IPS DF 19.7 (cell line): ENCODE data around the gene MAN2B2.

Experiments used
- DNase-seq: peaks from one replicate; pipeline ENCODE4 v3.0.0-alpha.2; 2013; ENCODE audit warnings: low read depth, low spot score

Gene MAN2B2

DNA sequence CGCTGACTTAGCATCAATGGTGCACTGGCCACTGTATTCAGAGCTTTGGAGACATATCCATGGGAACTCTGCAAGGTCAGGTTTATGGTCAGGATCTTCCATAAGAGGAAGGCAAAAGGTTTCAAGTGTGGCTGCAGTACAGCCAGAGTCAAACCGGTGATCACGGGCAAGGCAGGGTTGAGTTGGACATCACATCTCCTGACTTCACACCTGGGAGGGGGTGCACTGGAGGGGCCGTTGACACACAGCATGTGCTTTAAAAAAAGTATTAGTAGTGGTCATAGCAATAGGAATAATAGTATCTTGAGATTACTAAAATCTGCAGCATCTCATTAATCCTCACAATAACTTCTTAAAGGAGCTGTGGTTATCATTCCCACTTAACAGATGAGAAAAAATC lies 28.9 kb upstream of the MAN2B2 start:
- no peak for DNase-seq

DNA sequence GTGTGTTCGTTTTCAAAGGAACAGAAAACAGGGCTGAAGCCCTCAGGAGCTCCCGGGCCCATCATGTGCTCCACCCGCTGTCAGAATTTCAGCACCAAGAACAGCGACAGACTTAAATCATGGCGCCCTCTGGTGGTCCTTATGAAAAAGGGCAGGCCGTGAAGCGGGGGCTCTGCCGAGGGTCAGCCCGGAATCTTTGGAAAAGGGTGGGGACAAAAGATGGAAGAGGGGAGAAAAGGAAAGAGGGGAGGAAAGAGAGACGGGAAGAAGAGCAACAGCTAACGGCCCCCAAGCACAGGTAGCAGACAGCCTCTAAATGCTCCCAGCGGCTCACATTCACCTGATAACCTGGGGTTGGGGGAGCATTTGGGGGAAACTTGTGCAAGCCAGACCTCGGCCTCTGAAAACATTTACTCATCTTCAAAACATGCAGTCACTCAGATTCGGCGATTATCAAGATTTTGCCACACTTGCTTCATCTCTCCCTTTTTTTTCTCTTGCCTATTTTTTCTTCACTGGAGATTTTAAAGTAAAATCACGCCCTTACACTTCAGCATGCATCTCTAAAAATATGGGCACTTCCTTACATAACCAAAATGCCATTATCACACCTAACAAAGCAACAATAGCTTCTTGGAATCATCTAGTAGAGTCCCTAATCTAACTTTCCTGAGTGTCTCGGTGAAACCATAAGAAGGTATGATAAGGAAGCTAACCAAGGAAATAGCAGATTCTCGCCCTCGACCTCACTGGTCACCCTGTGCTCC lies 28.1 kb upstream of the MAN2B2 start:
- DNase-seq: no peak

DNA sequence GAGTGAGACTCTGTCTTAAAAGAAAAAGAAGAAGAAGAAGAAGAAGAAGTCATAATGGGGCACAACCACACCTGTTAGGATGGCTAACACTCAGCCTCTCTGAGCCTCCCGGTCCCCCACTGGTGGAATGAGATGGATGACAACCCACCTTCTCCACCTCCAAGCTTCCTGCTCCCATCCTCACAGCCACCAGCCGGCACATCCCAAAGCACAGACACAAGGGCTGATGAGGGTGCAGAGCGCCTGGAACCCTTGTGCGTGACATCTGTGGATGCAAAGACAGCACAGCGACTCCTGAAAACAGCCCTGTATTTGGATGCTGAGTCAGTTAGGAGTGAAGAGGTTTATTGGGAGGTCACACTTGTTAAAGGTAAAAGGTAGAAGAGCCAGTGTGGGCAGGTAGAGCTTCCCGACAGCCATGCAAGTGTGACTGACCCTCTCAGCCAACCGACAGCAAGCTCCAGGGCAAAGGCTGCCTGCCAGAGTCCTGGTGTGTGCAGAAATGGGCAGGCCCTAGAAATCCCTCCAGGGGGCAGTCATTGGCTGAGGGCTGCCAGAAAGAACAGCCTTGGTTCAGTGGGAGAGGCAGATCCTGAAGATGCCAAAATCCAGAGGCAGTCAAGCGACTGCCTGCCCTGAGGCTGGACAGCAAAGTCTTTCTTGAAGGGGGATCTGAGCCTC lies 26.6 kb upstream of the MAN2B2 start:
- DNase-seq: no peak

DNA sequence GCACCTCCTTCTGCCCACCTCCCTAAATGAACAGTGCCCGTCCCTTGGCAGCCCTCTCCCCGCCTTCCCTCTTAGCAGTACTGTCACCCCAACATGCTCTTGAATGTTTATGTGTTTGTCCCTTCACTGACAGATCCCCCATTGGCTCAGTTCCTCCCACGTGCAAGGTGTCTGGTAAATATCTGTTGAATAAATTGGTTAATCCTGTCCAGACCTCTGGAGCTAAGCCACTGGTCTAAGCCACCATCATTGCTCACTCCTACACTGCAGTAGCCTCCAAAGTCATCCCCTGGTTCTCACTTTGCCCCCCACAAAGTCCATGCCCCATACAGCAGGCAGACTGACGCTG lies 26.1 kb upstream of the MAN2B2 start:
- no peak for DNase-seq

DNA sequence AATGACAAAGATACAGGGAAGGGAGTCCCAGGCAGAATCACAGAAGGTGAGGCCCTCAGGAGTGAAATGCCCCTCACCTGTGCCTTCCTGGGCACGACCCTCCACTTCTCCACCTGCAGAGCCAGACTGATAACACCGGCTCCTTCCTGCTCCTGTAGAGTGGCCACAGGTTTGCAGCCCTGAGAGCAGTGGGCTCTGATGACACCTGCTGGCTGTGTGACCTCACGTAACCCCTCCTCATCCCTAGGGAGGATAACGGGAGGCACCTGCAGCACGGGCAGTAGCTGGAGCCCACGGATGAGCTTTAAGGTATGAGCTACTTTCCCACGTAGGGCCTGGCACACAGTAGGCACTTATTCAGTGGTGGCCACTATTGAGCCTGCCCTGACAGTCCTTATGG lies 25.5 kb upstream of the MAN2B2 start:
- DNase-seq: no peak

DNA sequence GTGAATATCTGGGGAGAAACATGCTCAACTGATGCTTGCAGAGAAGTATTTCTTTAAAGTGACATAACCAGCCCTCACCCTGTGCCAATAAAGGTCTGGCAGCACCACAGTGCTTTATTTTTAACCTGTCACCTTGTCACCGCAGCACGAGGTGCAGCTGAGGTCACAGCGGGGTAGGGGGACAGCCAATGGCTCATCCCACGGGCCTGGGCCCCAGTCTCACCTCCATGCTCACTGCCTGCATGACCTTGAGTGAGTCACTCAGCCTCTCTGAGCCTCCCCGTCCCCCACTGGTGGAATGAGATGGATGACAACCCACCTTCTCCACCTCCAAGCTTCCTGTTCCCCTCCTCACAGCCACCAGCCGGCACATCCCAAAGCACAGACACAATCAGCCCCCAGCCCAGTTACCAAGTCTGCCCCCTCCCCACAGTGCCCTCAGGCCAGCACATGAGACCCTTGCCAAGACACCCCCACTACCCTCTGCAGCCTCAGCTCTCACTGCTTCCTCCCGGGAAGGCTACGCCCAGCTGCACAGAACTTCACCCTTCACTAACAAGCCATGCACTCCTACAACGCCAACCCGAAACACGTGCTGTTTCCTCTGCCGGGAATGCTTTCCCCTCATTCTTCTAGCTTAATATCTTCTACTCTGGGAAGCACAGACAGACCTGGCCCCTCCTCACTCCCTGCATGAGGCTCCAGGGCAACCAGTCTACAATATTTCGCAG lies 24.9 kb upstream of the MAN2B2 start:
- no peak for DNase-seq

DNA sequence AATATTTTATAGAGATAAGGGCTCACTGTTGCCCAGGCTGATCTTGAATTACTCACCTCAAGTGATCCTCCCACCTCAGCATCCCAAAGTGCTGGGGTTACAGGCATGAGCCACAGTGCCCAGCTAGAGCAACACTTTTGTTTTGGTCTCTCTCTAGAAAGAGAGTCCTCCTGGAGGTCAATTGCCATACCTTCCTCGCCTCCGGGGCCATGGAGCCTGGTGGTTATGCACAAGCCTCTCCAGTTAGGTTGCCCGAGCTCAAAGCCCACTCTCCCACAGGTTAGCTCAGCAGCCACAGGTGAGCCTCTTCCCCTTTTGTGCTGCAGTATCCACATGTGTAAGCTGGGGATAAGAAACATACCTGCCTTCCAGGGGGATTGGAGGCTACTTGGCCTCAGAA lies 24.2 kb upstream of the MAN2B2 start:
- DNase-seq: no peak

DNA sequence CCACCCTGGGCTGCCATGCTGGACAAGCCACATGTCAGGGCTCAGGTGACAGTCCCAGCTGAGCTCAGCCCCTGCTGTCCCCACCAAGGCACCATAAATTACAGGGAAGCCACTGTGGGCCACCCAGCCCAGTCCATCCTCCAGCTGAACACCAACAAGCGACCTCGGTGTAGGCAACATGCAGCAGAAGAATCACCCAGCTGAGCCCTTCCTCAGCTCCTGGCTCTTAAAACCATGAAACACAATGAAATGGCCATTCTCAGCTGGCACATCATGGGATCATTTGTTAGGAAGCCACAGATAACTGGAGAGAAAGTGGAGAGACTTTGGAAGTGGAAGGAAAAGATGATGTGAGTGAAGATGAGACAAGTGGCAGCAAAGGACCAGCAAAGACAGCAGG lies 23.3 kb upstream of the MAN2B2 start:
- DNase-seq: no peak

DNA sequence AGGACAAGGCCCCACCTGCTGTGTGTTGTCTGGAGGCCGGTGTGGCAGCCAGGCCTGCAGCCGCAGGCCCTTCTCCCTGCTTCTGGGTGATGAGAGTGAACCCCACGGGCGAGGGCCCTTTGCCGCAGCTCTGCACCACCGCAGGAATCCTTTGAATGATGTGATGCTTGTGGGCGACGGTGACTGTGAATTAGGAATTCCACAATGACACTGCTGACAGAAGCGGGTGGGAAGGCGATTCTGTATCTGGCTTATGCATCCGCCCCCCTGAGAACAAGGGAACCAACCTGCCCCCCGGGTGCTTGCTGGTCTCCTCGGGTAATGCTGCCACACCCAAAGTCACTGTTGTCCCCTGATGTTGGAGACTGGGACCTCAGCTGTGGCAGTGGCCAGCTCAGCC lies 19.5 kb upstream of the MAN2B2 start:
- no peak for DNase-seq

DNA sequence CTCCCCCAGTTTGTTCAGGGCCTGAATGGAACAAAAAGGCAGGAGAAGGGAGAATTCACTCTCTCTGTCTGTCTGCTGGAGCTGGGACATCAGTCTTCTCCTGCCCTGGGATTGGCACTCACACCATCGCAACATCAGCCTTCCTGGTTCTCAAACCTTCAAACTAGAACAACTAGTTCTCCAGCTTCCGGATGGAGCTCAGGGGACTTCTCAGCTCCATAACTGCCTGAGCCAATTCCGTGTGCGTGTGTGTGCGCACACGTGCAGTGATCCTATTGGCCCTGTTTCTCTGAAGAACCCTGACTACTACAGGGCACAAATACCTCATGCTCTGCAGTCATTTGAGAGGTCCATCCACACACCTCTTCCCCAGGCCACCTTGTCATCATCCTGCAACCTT lies 18.7 kb upstream of the MAN2B2 start:
- DNase-seq: no peak

DNA sequence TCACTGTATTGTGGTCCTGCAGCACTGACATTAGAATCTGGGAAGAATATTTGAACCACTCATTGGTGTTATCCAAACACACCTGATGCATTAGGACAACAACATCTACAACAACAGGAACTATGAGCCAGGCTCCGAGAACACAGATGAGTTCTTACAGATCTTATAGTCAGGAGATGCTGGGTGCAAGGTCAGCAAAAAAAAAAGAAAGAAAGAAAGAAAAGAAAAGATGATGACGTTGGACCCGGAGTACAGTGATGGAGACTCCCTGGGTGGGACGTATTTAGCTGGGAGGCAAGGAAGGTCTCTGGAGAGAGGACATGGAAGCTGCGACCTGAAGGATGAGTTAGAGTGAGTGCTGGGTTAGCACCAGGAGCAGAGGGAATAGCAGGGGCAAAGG lies 17.8 kb upstream of the MAN2B2 start:
- no peak for DNase-seq

DNA sequence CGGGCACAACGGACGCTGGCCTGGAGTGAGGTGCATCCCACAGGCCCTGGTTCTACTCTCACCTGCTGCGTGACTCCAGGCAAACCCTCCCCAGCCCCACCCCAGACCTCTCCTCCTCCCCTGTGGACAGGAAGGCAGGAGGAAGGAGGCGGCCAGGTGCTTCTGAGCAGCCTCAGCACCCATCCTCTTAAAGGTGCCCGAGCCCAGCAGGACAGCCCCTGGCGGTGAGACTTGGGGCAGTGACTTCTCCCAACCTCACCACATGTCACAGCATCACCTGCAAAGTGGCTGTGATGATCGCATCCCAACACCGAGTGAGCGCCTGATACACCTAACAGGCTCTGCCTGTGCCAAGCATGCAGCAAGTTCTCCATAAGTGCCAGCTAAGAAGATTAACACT lies 17.1 kb upstream of the MAN2B2 start:
- no peak for DNase-seq

DNA sequence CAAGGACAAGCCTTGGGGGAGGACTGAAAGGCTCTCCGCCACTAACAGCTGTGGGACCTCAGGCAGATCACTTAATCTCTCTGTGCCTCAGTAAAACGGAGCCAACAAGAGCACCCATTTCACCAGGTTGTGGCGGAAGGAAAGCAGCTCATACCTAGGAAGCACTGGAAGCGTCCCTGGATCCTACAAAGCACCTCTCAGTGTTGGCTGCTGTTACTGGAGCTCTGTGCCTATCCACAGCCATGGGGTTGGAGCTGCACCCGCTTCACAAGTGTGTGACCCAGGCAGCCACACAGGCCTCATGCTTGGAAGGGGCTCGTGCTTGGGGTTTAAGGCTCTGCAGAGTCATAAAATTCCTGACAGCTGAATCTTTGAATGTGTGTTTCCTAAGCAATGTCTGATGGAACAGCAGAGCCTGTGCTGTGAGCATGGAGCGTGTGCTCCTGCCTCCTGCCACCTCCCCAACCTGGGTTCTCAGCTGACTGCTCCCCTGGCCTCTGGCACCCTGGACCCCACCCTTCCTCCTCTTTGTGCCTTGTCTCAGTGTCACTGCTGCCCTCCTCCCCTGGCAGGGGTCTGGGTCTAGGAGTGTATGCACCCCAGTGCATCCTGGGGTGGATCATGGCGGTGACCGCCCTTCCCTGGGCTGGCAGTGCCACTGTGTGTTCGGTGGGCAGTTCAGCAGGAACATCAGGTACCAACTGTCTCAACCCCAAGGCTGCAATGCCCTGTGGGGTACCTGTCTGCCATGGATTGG lies 14.4 kb upstream of the MAN2B2 start:
- DNase-seq: no peak

DNA sequence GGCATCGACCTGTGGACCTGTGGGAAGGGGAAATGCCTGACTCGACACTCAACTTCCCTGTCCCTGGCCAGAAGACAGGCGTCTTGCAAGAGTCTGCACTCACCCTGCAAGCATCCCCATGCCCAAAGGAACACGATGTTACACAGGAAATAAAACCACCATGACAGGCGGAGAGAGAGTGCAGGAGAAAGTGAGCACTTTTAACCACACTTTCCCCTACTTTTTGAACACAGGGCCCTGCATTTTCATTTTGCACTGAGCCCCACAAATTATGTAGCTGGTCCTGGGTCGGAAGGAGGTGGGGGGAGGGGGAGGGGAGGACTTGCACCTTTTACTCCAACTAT lies 13.8 kb upstream of the MAN2B2 start:
- no peak for DNase-seq

DNA sequence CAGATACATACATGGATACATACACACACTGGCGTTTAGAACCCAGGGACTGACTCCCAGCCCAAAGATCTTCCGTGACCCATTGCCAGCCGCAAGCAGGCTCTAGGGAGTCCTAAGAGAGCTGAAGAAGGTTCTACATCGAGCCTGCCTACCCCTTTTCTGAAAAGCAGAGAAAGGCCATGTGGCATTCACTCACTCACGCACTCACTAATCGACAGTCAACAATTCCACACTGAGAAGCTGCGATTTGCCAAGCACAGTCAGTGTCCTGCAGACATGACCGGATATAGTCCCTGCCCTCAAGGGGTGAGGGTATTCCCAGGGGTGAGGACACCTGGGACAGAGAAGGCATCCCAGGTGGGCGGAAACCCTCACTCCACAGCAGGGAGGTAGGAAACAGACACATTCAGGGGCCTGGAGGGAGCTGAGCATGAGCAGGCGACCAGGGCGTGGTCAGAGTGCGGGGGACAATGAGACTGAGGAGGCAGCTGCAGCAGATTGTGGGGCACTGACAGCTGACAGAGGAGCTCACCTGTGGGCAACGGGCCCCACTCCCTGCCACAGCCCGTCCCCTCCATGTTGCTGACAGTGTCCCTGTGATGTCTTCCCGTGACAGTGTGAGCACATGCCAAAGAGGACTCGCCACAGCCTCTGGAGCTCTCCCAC lies 13.2 kb upstream of the MAN2B2 start:
- no peak for DNase-seq

DNA sequence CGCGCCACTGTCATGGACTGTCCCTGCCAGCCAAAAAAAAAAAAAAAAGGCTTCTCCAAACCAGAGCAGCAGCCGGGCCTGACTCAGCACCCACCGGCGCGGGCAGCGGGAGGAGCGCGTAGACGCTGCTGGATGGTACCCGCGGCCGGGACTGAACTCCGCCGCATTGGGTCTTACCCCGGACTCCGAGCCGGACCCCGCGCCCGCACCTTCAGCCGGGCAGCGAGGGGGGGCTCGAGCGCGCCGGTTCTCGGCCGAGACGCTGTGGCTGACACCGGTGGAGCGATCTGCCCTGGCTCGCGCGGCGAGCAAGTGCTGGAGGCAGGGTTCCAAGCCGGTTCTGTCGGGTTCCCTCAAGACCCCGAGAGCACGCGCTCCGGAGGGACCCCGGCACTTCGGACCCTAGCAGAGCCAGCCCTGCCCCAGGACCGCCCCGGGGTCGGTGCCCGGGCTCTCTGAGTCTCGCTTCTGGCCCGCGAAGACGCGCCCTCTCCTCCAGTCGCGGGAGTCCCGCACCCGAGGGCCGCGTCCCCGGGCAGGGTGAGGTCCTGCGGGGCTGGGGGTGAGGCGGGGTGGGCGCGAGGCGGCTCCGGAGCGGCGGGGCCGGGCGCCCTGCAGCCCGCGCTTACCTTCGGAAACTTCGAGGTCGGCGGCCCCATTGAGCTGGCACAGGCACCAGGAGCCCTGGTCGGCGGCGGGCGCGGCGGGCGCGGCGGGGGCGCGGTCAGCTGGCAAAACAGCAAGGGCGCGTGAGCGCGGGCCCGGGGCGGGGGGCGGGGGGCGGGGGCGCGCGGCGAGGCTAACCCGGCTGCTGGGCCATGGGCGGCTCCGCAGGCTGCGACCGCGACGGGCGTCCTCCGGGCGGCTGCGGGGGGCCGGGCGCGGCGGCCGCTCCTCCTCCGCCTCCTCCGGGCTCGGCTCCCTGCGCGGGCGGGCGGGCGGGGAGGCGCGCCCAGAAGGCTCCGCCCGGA lies 11.8 kb upstream of the MAN2B2 start:
- DNase-seq: no peak

DNA sequence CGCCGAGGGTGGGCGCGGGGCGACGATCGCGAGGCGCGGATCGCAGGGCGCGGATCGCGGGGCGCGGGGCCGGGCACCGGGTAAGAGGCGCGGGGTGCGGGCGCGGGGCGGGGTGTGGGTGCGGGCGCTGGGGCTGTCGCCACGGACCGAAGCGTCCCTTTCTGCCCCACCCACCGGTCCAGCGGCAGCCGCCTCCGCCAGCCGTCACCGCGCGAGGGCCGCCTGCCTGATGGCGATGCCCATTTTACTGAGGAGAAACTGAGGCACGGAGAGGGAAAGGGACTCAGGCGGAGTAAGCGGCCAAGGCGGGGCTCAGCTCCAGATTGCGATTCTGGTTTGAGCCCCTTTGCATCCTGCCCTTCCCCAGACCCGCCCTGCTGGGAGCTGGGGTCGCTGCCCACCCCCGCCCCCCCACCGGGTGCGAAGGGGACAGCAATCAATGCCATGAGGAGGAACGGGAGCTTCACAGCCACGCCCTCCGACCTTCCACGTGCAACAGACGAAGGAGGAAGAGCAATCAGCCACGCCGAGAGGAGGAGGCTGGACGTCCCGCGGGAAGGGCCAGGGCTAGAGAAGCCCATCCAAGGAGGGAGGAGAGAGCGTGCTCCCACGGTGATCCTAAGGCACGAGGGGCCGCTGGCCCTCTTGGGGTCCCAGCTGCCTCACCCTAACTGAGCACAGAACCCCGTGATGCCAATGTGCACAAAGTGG lies 10.9 kb upstream of the MAN2B2 start:
- DNase-seq: no peak

DNA sequence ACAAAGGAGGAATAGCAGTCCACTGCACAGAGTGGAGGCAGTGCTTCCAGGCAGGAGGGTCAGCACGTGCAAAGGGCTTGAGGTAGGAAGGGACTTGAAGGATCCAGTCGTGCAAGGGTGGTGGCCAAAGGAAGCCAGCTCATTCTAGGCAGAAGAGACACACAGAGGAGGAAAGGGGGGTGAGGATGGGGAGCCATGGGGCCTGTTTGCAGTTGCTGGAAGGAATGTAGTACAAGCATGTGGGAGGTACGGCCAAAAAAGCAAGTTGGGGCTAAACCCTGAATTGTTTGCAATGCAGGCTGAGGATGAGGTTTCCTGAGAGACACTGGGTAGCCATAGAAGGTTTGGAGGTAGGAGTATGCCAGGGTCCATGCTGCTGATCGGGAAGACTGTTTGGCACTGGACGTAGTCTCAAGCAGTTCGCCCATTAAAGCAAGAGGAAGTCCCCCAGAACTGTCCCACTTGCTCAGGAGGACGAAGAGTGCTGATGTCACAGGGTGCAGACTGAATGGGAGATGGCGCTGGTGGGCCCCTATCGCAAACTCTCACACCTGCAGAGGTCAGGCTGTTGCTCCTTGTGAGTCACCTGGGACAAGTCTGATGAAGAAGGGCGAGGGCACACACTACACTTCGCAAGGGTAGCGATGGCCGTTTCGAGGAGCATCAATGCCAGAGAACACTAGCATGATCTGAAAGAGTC lies 9.1 kb upstream of the MAN2B2 start:
- DNase-seq: no peak
